HG03108 (cell line): ENCODE results near the gene ZNF229.
"Not testable (repeated sequence)": the region's sequence is repeated elsewhere in the genome, so short reads cannot be mapped to it uniquely, and the experiment has no call there.

Source experiments
- ATAC-seq: cut with Tn5 transposase; IDR thresholded peaks from one replicate; pipeline ENCODE4 v1.9.1; 2021; ENCODE audit warnings: moderate library complexity; ENCODE audit not compliant: unreplicated experiment

The ZNF229 gene

GRCh38 chr19:44447916-44448674 lies at the start of gene ZNF229:
ZNF229 (minus strand) TSS chr19:44448472; CDS start chr19:44442847, 5,625 bp downstream.
- no peak for ATAC-seq

- no peak for ATAC-seq
Measured at GRCh38 chr19:44496711-44497110, 48.4 kb upstream of the ZNF229 start.

- no peak for ATAC-seq
Measured at GRCh38 chr19:44476559-44477408, 28.5 kb upstream of the ZNF229 start.

- ATAC-seq, result not testable (repeated sequence)
Measured at GRCh38 chr19:44468730-44469129, 20.5 kb upstream of the ZNF229 start.

- not testable (repeated sequence) for ATAC-seq
Measured at GRCh38 chr19:44462600-44463286, 14.5 kb upstream of the ZNF229 start.

GRCh38 chr19:44456016-44456415 lies 7.7 kb upstream of the ZNF229 start:
- ATAC-seq, result not testable (repeated sequence)

GRCh38 chr19:44455100-44455499 lies 6.8 kb upstream of the ZNF229 start:
- no peak for ATAC-seq

GRCh38 chr19:44452367-44452766 lies 4.1 kb upstream of the ZNF229 start:
- ATAC-seq, result no peak

- no peak for ATAC-seq
Measured at GRCh38 chr19:44451687-44452086, 3.4 kb upstream of the ZNF229 start.

GRCh38 chr19:44438441-44438840 lies 9.8 kb downstream of the ZNF229 start:
- ATAC-seq, result no peak

GRCh38 chr19:44435441-44435840 lies 12.8 kb downstream of the ZNF229 start:
- no peak for ATAC-seq

- no peak for ATAC-seq
Measured at GRCh38 chr19:44430956-44431355, 17.3 kb downstream of the ZNF229 start.

- not testable (repeated sequence) for ATAC-seq
Measured at GRCh38 chr19:44415553-44415952, 32.7 kb downstream of the ZNF229 start.

- ATAC-seq, result no peak
Measured at GRCh38 chr19:44401139-44402115, 46.8 kb downstream of the ZNF229 start, which contains the start of gene ZNF285. ZNF285 (minus strand) TSS chr19:44401608; CDS start chr19:44397213, 4,395 bp downstream.

GRCh38 chr19:44389268-44389667 lies 59.0 kb downstream of the ZNF229 start:
- ATAC-seq, result not testable (repeated sequence)
